Testis (tissue), 2 donors: ENCODE measurements around the gene BNC2.

Experiments
- CTCF ChIP-seq, 3 experiments: fragments of 450-650 bp in 2 of 3; fragments of 200-600 bp in 1 of 3; sonication (generic) in 1 of 3; IDR thresholded peaks; one replicate each; pipeline ENCODE4 v1.5.1; 2016 to 2019; ENCODE audit warnings: antibody characterized with exemption in 3 of 3, mild to moderate bottlenecking in 2 of 3, moderate library complexity in 1 of 3
- POLR2A ChIP-seq: fragments of 450-650 bp; IDR thresholded peaks from one replicate; pipeline ENCODE4 v1.6.1; 2017; ENCODE audit warnings: antibody characterized with exemption, mild to moderate bottlenecking, moderate library complexity

DNA sequence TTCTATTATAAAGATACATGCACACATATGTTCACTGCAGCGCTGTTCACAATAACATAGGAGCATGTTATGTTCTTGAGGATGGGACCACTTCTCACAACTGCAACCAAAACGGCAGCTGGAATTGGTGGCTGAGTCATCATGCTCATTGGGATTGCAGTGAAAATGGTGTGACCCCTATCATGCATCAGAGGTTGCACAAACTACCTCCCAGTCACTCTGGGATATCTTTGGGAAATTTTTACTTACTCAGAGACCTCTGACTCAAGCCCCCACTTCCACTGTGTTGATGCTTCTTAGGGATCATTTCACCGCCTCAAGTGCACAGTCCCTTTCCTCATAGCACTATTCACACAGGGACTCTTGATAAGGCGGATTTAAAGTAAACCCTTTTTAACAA lies 474.1 kb downstream of the BNC2 start:
- TF ChIP-seq CTCF (IDR thresholded peaks at IDR 0.05) (no peak), POLR2A (no peak)
